8988T (cell line): Measurements from ENCODE around the gene TECTA.

Source experiments
- DNase-seq: peaks from one replicate; pipeline ENCODE4 v3.0.0; 2011

Gene TECTA

GRCh38 chr11:121179306-121179705 is 78.3 kb downstream of the TECTA start:
- DNase-seq = no peak

GRCh38 chr11:121180183-121180582 is 79.1 kb downstream of the TECTA start:
- no peak for DNase-seq

GRCh38 chr11:121188776-121189175 is 87.7 kb downstream of the TECTA start:
- no peak for DNase-seq

- DNase-seq = no peak
Observed at GRCh38 chr11:121191818-121192217, 90.8 kb downstream of the TECTA start.

- DNase-seq = peak; percentile 21
Observed at GRCh38 chr11:121194731-121195596, 93.9 kb downstream of the TECTA start.

- DNase-seq = no peak
Observed at GRCh38 chr11:121198491-121198890, 97.4 kb downstream of the TECTA start.

- no peak for DNase-seq
Observed at GRCh38 chr11:121199516-121199915, 98.5 kb downstream of the TECTA start.

GRCh38 chr11:121206810-121207209 is 105.8 kb downstream of the TECTA start:
- DNase-seq = no peak

GRCh38 chr11:121207485-121208115 is 106.6 kb downstream of the TECTA start:
- no peak for DNase-seq

- no peak for DNase-seq
Observed at GRCh38 chr11:121210445-121211080, 109.5 kb downstream of the TECTA start.

- DNase-seq = no peak
Observed at GRCh38 chr11:121211626-121212025, 110.6 kb downstream of the TECTA start.

GRCh38 chr11:121212536-121213361 is 111.7 kb downstream of the TECTA start:
- DNase-seq = no peak

- no peak for DNase-seq
Observed at GRCh38 chr11:121213362-121213893, 112.4 kb downstream of the TECTA start.

- DNase-seq = no peak
Observed at GRCh38 chr11:121214861-121215260, 113.8 kb downstream of the TECTA start.

- no peak for DNase-seq
Observed at GRCh38 chr11:121221496-121222200, 120.6 kb downstream of the TECTA start.

GRCh38 chr11:121223161-121223560 is 122.1 kb downstream of the TECTA start:
- no peak for DNase-seq

- DNase-seq = no peak
Observed at GRCh38 chr11:121225382-121225781, 124.3 kb downstream of the TECTA start.

GRCh38 chr11:121226415-121227263 is 125.6 kb downstream of the TECTA start:
- DNase-seq = no peak

- no peak for DNase-seq
Observed at GRCh38 chr11:121228851-121229250, 127.8 kb downstream of the TECTA start.

GRCh38 chr11:121229495-121230215 is 128.6 kb downstream of the TECTA start:
- DNase-seq = no peak
